Keratinocyte (primary cell): ENCODE data around the gene SCRT2. TPM values are rescaled to one million over a fixed set of nuclear protein-coding genes. Genes with fewer than 3 reads are reported as not detected.

Experiments used
- DNase-seq: peaks from one replicate; pipeline ENCODE4 v3.0.0-alpha.2; 2011; ENCODE audit warnings: low read depth, missing footprints, low spot score
- FAIRE-seq: peaks from 2 replicates; lab custom pipeline; 2011; peaks lifted over from hg19 to GRCh38; lab: Jason Lieb, UNC
- H2AFZ ChIP-seq: 2 replicates; pipeline ENCODE4 v1.6.0; 2012; ENCODE audit warnings: low read length, control low read depth, inconsistent platforms; ENCODE audit not compliant: control insufficient read depth
- H3K27ac ChIP-seq: 2 replicates; pipeline ENCODE4 v1.5.1; 2011; ENCODE audit warnings: low read length; ENCODE audit not compliant: control insufficient read depth, insufficient read depth
- H3K27me3 ChIP-seq: 3 replicates; pipeline ENCODE4 v1.6.0; 2011; ENCODE audit warnings: low read length; ENCODE audit not compliant: control insufficient read depth, insufficient read depth; ENCODE audit errors: extremely low read depth
- H3K36me3 ChIP-seq, 2 experiments: 2 replicates in 1 of 2; 3 replicates in 1 of 2; pipeline ENCODE4 v1.5.1; 2011; ENCODE audit warnings: low read length in 2 of 2, mild to moderate bottlenecking in 1 of 2; ENCODE audit not compliant: control insufficient read depth in 2 of 2, insufficient read depth in 2 of 2; ENCODE audit errors: extremely low read depth in 1 of 2
- H3K4me1 ChIP-seq: 3 replicates; pipeline ENCODE4 v1.5.1; 2011; ENCODE audit warnings: low read length; ENCODE audit not compliant: control insufficient read depth, insufficient read depth; ENCODE audit errors: extremely low read depth
- H3K4me2 ChIP-seq: 3 replicates; pipeline ENCODE4 v1.6.0; 2011; ENCODE audit warnings: low read depth, low read length; ENCODE audit not compliant: control insufficient read depth, insufficient read depth; ENCODE audit errors: extremely low read depth
- H3K4me3 ChIP-seq, 3 experiments: fragments of 200-600 bp in 1 of 3; sonication (generic) in 1 of 3; 2 replicates in 2 of 3; 3 replicates in 1 of 3; pipeline ENCODE4 v1.5.1; 2011 to 2016; ENCODE audit warnings: low read length in 3 of 3, mild to moderate bottlenecking in 3 of 3, control low read depth in 2 of 3, inconsistent platforms in 1 of 3, low read depth in 1 of 3, mixed read lengths in 1 of 3, mixed run types in 1 of 3, moderate library complexity in 1 of 3; ENCODE audit not compliant: control insufficient read depth in 2 of 3, insufficient read depth in 2 of 3; ENCODE audit errors: extremely low read depth in 1 of 3
- H3K79me2 ChIP-seq: 2 replicates; pipeline ENCODE4 v1.6.0; 2012; ENCODE audit warnings: low read length; ENCODE audit not compliant: control insufficient read depth, insufficient read depth
- H3K9ac ChIP-seq: 3 replicates; pipeline ENCODE4 v1.6.0; 2011; ENCODE audit warnings: low read length; ENCODE audit not compliant: control insufficient read depth, insufficient read depth; ENCODE audit errors: extremely low read depth
- H3K9me1 ChIP-seq: 3 replicates; pipeline ENCODE4 v1.6.0; 2011; ENCODE audit warnings: low read length; ENCODE audit not compliant: control insufficient read depth, insufficient read depth; ENCODE audit errors: extremely low read depth
- H3K9me3 ChIP-seq: 2 replicates; pipeline ENCODE4 v1.5.1; 2012; ENCODE audit warnings: low read depth, low read length; ENCODE audit not compliant: control insufficient read depth
- H4K20me1 ChIP-seq: 3 replicates; pipeline ENCODE4 v1.6.0; 2011; ENCODE audit warnings: low read length; ENCODE audit not compliant: control insufficient read depth, insufficient read depth; ENCODE audit errors: extremely low read depth
- EZH2 ChIP-seq: IDR thresholded peaks from one replicate; pipeline ENCODE4 v1.6.1; 2012; ENCODE audit warnings: inconsistent platforms, mild to moderate bottlenecking, low read length, moderate library complexity
- dilution Hi-C: fragments of 300-500 bp; cut with MboI; formaldehyde crosslinking; loops from one replicate; pipeline ENCODE4 v1.7.0; 2020; ENCODE audit warnings: low sequenced_read_pairs; ENCODE audit not compliant: extremely low pct_ligation_motif_present
- polyA plus RNA-seq, 5 experiments: library from polyadenylated mRNA; depleted of rRNA in 3 of 5; stranded (reverse) in 3 of 5; stranded (forward) in 1 of 5; unstranded in 1 of 5; fragments of >200 nt; gene quantifications; 1 replicate in 1 of 5; 2 replicates in 3 of 5; 3 replicates in 1 of 5; pipeline versions ENCODE4 v1.2.1 to v1.2.3, GENCODE V29; 2011 to 2012; ENCODE audit warnings: missing spikeins in 2 of 5, low read depth in 1 of 5, low replicate concordance in 1 of 5
- TF ChIP-seq, protein P1 (sequence below), 3 experiments: IDR thresholded peaks in 1 of 3; conservative IDR thresholded peaks in 1 of 3; optimal IDR thresholded peaks in 1 of 3; 2 replicates in 2 of 3; 3 replicates in 1 of 3; pipeline versions ENCODE3 to v1.5.1; 2011; ENCODE audit warnings: low read length in 3 of 3, mild to moderate bottlenecking in 3 of 3, moderate library complexity in 2 of 3, control low read depth in 1 of 3, inconsistent platforms in 1 of 3; ENCODE audit not compliant: insufficient read depth in 2 of 3; ENCODE audit errors: extremely low read depth in 1 of 3

The SCRT2 gene
- polyA plus RNA-seq, 1 donor (not counting 4 experiments of a cell fraction or from before 2014, with no cell fraction given), result not detected

GRCh38 chr20:658202-658601 lies 17.4 kb downstream of the SCRT2 start:
- Histone ChIP-seq H2AFZ (no peak overlapping the region), H3K4me3 (no peak overlapping the region), H3K27me3 (peaks cover 11% of the 10 kb centered on the region), H3K9me3 (no peaks in the 10 kb centered on the region), H3K9me1 (no peaks in the 10 kb centered on the region), H3K9ac (no peak overlapping the region), H3K36me3 (no peaks in the 10 kb centered on the region), H3K4me1 (peaks cover 27% of the 10 kb centered on the region), H3K27ac (no peak overlapping the region), H4K20me1 (no peaks in the 10 kb centered on the region), H3K79me2 (no peaks in the 10 kb centered on the region), H3K4me2 (no peak overlapping the region)
- dilution Hi-C loops, result no loop called here
- TF ChIP-seq, protein P1, sequence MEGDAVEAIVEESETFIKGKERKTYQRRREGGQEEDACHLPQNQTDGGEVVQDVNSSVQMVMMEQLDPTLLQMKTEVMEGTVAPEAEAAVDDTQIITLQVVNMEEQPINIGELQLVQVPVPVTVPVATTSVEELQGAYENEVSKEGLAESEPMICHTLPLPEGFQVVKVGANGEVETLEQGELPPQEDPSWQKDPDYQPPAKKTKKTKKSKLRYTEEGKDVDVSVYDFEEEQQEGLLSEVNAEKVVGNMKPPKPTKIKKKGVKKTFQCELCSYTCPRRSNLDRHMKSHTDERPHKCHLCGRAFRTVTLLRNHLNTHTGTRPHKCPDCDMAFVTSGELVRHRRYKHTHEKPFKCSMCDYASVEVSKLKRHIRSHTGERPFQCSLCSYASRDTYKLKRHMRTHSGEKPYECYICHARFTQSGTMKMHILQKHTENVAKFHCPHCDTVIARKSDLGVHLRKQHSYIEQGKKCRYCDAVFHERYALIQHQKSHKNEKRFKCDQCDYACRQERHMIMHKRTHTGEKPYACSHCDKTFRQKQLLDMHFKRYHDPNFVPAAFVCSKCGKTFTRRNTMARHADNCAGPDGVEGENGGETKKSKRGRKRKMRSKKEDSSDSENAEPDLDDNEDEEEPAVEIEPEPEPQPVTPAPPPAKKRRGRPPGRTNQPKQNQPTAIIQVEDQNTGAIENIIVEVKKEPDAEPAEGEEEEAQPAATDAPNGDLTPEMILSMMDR (optimal IDR thresholded peaks at IDR 0.05 in 1 of 3, IDR thresholded peaks at IDR 0.05 in 1 of 3, conservative IDR thresholded peaks at IDR 0.05 in 1 of 3; ENCODE audit: extremely low read depth in 1 of 3, insufficient read depth in 2 of 3, low read length in 3 of 3), result no peak
- TF ChIP-seq EZH2, result no peak
- FAIRE-seq (no peak), DNase-seq (no peak)

- no peak for TF ChIP-seq EZH2
- TF ChIP-seq, protein P1 (optimal IDR thresholded peaks at IDR 0.05 in 1 of 3, IDR thresholded peaks at IDR 0.05 in 1 of 3, conservative IDR thresholded peaks at IDR 0.05 in 1 of 3; ENCODE audit: extremely low read depth in 1 of 3, insufficient read depth in 2 of 3, low read length in 3 of 3), result no peak
- dilution Hi-C loops, result no loop called here
- no peaks in the 10 kb centered on the region for H4K20me1 ChIP-seq
- no peak overlapping the region for H3K27ac ChIP-seq
- H3K9me3 ChIP-seq, result no peaks in the 10 kb centered on the region
- no peak overlapping the region for H3K9ac ChIP-seq
- H3K9me1 ChIP-seq, result no peaks in the 10 kb centered on the region
- H3K27me3 ChIP-seq, result no peaks in the 10 kb centered on the region
- H3K36me3 ChIP-seq, result peaks cover 0 to 1% of the 10 kb centered on the region in 2 experiments
- no peak overlapping the region for H3K4me3 ChIP-seq
- H3K4me1 ChIP-seq, result peaks cover 20% of the 10 kb centered on the region
- DNase-seq, result no peak
- no peak for FAIRE-seq
- H3K79me2 ChIP-seq, result peaks cover 16% of the 10 kb centered on the region
- H3K4me2 ChIP-seq, result no peak overlapping the region
- H2AFZ ChIP-seq, result no peak overlapping the region
Observed at GRCh38 chr20:655726-656624, 19.6 kb downstream of the SCRT2 start.
